ENCODE measurements around the gene NEAT1. TPM values are rescaled to one million over a fixed set of nuclear protein-coding genes. Genes with fewer than 3 reads are reported as not detected.
"Not testable (repeated sequence)": the region's sequence is repeated elsewhere in the genome, so short reads cannot be mapped to it uniquely, and the experiment has no call there.

NEAT1 gene
- total RNA-seq, 1 donor from 2014 or later = 172 TPM

DNA sequence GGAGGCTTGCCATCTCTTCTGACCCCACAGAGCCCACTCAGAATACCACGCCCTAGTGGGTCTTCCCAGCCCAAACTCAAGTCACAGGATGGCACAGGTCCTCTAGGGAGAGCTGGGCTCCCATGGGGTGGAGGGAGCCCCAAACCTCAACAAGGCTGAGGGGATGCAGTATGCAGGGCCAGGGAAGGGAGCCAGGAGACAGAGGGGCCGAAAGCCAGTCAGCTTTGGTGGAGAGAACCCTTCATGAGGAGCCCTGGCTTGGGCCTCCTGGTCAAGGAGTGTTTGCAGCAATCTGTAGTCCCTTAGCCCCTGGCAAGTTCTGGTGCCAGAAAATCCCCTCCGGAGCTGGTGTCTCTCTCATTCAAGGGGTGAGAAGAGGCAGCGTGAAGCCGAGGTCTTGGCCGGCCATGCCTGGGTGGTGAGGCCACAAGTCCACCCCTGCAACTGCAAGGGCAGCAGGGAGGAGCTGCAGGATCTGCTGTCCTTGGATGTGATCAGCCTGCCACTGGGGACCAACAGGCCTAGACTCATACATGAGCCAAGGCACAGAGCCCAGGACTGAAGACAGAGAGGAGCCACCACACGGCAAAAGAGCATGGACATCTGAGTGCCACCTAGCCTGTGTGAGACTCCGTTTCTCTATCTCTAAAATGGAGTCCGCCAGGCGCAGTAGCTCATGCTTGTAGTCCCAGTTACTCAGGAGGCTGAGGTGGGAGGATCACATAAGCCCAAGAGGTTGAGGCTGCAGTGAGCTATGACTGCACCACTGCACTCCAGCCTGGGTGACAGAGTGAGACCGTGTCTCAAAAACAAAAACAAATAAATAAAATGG lies 24.1 kb downstream of the NEAT1 start:
- peak; percentile 67 for DNase-seq (ENCODE audit: low read depth)

DNA sequence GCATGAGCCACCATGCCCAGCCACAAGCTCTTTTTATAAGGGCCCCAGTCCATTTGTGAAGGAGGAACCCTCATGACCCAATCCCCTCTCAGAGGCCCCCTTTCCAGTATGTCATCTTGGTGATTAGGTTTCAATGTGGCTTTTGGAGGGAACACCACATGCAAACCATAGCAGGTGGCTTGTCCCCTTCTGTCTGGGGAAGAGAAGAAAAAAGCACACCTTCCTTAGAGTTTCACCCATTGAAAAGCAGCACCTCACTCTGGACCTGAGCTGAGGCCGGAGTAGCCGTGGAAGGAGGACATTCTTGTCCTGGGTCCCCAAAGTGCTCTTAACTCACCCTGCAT lies 25.4 kb downstream of the NEAT1 start:
- peak; percentile 71 for DNase-seq (ENCODE audit: low read depth)

DNA sequence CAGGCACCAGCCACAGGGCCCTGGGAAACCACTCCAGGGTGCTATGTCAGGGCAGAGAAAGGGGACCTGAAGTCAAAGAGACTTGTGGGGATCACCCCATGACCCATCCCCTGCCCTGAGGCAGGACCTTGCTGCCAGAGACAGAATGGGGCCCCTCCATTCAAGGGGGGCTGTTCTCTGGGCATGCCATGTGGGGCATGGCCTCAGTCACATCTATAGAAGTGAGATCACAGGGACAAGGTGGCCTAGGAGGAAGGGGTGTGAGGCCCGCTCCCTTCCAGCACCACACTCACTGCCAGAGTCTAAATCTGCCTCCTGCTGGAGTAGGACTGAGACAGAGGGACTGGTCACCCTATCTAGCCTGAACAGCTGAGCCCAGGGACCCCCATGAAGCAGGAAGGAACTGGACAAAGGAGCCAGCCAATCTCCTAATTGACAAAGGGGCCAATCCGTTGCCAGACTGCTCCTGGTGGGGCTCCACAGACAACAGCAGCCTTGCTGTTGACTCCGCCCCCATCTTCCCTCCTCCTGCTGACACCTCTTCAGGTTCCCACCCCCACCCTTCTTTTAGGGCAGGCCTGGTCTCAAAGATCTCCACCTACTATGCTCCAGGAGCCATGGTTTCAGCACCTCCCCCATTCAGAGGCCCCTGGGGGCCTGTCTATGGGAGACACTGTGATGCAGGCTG lies 26.0 kb downstream of the NEAT1 start:
- peak; percentile 67 for DNase-seq (ENCODE audit: low read depth)

DNA sequence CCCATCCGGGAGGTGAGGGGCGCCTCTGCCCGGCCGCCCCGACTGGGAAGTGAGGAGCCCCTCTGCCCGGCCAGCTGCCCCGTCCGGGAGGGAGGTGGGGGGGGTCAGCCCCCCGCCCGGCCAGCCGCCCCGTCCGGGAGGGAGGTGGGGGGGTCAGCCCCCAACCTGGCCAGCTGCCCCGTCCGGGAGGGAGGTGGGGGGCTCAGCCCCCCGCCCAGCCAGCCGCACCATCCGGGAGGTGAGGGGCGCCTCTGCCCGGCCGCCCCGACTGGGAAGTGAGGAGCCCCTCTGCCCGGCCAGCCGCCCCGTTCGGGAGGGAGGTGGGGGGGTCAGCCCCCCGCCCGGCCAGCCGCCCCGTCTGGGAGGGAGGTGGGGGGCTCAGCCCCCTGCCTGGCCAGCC lies 28.7 kb downstream of the NEAT1 start:
- not testable (repeated sequence) for DNase-seq (ENCODE audit: low read depth)

DNA sequence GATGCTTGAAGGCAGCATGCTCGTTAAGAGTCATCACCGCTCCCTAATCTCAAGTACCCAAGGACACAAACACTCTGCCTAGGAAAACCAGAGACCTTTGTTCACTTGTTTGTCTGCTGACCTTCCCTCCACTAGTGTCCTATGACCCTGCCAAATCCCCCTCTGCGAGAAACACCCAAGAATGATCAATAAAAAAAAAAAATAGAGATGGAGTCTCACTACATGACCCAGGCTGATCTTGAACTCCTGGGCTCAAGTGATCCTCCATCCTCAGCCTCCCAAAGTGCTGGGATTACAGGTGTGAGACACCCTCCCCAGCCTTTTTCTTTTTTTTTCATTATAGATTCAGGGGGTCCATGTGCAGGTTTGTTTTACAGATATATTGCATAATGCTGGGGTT lies 29.7 kb downstream of the NEAT1 start:
- not testable (repeated sequence) for DNase-seq (ENCODE audit: low read depth)

DNA sequence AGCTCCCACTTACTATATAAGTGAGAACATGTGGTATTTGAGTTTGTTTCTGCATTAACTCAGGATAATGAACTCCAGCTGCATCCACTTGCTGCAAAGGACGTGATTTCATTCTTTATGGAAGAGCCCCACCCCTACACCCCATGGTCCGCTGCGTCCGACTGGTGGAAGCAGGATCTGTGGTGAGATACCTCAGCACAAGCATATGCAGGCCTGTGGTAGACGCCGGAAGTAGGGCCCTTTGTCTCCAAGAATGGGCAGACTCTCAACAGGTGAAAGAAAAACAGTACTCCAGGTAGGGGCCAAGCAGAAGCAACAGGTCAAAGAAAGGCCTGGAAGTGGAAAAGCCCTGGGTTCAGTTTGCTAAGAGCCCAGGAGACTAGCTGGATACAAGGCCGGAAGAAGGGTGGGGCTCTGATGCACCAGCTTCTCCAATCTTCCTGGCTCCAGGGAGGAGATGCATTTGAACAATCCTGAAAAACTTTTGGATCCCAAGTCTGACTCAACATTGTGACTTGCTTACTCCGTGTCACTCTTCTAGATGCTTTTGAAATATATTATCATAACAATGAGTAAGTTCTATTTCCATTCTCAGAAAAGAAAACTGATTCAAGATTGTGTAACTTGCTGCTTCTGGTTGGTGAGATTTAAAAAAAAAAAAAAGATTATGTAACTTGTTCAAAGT lies 30.4 kb downstream of the NEAT1 start:
- DNase-seq (ENCODE audit: low read depth) = no peak

DNA sequence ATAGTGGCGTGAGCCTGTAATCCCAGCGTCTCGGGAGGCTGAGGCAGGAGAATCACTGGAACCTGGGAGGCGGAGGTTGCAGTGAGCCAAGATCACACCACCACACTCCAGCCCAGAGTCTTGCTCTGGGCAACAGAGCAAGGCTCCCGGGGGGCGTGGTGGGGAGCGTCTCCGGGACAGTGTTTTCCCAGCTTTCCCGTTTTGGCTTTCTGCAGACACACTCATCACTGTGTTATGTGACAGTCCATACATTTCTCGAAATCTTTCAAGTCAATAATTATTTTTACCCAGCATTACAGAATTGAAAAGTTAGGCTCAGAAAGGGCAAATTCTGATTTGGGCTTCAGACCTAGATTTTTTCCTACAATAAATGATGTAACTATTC lies 31.7 kb downstream of the NEAT1 start:
- no peak for DNase-seq (ENCODE audit: low read depth)

DNA sequence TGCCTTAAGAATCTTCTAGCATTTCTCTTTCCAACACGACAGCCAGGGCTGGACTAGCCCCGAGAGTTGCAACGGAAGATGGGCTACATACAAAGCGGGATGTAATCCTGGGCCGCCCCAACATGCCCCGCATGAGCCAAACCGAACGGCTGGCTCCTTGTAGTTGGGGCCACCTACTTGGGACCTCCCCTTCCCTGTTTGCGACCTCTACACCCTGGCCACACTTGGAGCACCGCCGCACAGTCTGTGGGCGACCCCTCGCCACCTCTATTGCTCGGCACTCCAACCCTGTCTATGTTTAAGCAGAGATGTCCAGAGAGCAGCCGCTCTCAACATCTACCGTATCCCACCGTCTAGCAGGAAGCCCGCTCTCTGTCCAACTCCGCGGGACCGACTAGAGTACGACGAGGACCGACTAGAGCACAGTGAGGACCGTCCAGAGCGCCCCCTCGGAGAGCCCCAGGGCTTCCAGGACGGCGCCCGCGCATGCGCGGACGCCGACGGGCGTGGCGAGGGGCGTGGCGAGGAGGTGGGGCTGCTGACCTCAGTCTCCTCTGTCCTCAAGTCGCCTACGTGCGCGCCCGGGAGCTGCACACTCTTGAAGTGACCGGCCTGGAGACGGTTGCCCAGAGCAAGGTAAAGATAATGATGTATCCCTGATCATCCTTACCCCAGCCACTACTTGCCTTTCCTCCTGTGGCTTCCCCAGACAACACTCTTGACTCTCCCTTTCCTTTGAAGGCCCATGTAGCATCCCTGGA lies 32.3 kb downstream of the NEAT1 start:
- DNase-seq (ENCODE audit: low read depth) = peak; percentile 67

DNA sequence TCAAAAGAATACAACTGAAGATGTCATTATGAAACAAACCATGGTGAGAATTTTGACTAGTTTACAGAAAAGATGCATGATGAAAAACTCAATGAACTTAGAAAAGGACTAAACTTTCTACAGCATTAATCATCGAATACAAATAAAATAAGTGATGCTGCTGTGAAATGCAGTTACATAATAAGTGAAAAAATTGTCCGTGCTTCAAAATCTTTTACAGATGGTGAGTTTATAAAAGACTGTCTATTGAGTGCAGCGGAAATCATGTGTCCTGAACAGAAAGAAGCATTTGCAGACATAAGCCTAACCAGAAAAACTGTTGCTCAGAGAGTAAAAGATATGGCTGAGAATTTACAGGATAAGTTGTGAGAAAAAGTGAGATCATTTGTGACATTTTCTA lies 33.8 kb downstream of the NEAT1 start:
- DNase-seq (ENCODE audit: low read depth) = no peak

DNA sequence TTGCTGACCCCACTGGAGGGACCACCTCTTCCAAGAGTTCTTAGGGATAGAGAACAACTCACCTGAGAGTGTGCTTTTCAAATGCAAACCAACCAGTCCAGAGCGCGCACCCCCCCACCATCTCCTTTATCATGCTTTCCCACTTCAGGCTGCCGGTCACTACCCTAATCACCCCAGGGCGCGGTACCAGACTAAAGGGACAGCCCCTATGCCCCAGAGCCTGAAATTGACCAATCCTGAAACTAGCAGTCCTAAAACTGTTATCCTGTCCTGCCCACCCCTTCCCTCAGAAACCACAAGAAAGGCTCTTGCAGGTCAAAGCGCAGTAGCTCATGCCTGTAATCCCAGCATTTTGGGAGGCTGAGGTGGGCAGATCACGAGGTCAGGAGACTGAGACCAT lies 37.0 kb downstream of the NEAT1 start:
- no peak for DNase-seq (ENCODE audit: low read depth)

DNA sequence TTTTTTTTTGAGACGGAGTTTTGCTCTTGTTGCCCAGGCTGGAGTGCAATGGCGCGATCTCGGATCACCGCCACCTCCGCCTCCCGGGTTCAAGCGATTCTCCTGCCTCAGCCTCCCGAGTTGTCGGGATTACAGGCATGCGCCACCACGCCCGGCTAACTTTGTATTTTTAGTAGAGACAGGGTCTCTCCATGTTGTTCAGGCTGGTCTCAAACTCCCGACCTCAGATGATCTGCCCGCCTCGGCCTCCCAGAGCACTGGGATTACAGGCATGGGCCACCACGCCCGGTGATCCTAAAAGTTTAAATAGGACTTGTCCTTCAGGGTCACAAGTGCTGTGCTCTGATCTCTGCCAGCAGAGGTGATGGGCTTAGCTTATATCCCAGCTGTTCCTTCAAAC lies 42.9 kb downstream of the NEAT1 start:
- not testable (repeated sequence) for DNase-seq (ENCODE audit: low read depth)

DNA sequence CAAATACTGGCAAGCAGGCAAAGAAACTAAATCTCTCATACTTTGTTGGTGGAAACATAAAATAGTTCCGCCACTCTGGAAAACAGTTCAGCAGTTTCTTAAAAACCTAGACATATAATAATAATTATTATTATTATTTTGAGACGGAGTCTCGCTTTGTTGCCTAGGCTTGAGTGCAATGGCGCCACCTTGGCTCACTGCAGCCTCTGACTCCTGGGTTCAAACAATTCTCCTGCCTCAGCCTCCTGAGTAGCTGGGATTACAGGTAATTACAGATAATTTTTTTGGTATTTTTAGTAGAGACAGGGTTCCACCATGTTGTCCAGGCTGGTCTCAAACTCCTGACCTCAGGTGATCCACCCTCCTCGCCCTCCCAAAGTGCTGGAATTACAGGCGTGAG lies 44.7 kb downstream of the NEAT1 start:
- DNase-seq (ENCODE audit: low read depth) = not testable (repeated sequence)

DNA sequence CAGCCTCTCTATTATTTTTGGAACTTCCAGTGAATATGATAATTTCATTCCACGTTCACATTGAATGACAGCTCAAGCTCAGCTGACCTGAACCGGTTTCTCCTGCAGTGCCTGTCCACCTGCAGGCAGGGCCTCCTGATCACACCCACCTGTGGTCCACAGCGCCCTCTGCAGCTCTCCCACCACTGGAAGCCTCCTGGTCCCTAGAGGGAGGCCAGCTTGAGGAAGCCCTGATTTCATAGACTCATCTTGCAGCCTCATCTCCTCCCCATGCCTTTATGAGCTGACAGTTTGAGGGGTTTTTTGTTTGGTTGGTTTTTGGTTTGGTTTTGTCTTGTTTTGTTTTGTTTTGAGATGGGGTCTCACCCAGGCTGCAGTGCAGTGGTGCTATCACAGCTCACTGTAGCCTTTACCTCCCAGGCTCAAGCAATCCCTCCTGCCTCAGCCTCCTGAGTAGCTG lies 46.3 kb downstream of the NEAT1 start:
- no peak for DNase-seq (ENCODE audit: low read depth)

DNA sequence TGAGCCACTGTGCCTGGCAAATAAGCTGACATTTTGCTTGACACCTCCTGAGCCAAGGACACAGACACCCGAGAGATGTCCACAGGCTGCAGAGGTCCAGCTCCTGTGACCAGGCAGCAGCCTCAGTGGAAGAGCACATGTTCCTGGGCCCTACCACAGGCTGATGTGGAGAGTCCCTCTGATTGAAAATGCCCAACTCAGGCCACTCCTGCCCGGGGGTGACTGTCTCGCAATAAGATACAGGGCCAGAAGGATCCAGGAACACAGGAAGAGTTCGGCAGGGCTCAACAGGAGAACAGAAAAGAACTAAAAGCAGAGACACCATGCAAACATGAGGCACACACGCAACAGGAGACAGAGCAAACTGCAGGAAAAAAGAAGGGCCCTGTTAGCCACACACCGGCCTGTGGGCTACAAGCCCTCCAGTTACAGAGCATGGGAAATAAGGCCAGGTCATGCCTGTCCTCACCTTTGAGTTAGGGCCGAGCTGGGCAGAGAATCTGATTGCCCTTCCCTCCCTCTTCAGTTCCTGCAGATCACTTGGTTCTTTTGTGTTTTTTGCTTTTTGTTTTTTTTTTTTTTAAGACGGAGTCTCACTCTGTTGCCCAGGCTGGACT lies 47.9 kb downstream of the NEAT1 start:
- DNase-seq (ENCODE audit: low read depth) = no peak

DNA sequence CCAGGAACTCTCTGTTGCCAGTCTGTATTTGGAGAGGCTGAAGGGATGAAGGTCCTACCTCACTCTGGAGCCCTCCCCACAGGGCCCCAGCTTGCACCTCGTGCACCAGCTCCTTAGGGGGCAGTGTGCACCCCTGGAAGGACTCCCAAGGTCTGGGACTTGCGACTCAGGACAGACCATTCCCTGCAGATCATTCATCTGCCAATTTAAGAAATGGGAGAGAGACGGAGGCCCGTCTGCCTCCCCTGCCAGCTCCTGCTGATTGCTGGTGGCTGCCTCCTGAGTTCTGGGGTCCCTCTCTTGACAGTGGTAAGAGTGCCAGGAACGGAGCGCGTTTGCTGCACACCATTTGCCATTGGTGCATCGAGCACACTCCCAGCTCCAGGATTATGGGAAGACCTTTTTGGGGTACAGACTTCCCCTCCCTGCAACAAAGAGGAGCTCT lies 48.9 kb downstream of the NEAT1 start:
- DNase-seq (ENCODE audit: low read depth) = peak; percentile 87

DNA sequence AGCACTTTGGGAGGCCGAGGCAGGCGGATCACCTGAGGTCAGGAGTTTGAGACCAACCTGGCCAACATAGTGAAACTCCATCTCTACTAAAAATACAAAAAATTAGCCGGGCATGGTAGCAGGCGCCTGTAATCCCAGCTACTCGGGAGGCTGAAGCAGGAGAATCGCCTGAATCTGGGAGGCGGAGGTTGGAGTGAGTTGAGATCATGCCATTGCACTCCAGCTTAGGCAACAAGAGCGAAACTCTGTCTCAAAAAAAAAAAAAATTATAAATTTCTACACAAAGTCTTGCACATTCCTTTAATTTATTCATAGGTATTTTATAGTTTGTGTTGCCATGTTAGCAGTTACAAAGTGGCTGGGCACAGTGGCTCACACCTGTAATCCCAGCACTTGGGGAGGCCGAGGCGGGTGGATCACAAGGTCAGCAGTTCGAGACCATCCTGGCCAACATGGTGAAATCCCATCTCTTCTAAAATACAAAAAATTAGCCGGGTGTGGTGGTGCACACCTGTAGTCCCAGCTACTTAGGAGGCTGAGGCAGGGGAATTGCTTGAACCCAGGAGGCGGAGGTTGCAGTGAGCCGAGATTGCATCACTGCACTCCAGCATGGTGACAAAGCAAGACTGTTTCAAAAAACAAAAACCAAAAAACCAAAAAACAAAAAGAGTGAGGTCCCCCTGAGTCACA lies 50.1 kb downstream of the NEAT1 start:
- DNase-seq (ENCODE audit: low read depth) = not testable (repeated sequence)

DNA sequence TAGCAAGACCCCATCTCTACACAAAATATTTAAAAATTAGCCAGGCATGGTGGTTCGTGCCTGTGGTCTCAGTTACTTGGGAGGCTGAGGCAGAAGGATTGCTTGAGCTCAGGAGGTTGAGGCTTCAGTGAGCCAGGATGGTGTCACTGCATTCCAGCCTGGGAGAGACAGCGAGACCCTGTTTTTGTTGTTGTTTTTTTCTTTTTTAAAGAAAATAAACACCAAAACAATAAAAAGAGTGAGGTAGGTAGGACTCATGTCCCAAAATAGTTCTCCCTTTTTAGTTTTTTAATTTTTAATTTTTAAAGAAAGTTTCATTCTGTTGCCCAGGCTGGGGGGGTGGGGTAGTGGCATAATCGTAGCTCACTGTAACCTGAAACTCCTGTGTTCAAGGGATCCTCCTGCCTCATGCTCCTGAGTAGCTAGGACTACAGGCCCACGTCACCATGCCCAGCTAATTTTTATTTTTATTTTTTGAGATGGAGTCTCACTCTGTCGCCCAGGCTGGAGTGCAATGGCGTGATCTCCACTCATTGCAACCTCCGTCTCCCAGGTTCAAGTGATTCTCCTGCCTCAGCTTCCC lies 50.8 kb downstream of the NEAT1 start:
- DNase-seq (ENCODE audit: low read depth) = no peak

DNA sequence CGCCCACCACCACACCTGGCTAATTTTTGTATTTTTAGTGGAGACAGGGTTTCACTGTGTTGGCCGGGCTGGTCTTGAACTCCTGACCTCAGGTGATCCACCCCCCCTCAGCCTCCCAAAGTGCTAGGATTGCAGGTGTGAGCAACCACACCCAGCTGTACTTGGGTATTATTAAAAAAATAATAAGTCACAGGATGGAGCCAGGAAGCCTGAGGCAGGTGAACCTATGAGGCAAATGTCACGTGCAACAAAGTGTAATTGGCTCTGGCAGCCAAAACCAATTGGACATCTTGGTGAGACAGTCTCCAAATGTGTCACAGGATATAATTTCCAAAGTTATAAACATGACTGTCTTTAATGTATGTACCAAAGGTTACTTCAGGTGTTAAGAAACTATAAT lies 52.3 kb downstream of the NEAT1 start:
- DNase-seq (ENCODE audit: low read depth) = no peak

DNA sequence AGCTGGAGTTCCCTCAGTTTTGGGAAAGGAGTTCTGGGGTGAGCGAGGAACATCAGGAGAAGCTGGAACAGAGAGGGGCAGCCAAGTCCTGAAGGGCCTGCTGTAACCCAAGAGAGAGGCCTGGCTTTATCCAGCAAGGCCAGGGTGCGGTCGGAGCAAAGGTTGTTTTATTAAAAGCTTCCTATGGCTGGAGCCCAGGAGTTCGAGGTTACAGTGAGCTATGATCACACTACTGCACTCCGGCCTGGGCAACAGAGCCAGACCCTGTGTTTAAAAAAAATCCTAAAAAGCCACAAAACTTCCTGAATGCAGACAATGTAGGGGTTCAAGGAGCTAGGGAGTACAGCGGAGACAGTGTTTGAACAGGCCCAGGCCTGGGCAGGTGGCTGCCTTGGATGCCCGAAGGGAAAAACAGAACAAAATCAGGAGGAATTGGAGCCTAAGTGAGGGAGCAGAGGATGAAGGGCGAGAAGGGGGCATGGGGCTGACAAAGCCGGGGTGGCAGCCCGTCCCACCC lies 54.1 kb downstream of the NEAT1 start:
- no peak for DNase-seq (ENCODE audit: low read depth)
